Skeletal muscle tissue (tissue), 4 donors: ENCODE data around the gene RILPL2. TPM values are rescaled to one million over a fixed set of nuclear protein-coding genes. Genes with fewer than 3 reads are reported as not detected.
A peak's percentile ranks its signal among the peaks of the same experiment; 100 is the strongest.
"Not testable (repeated sequence)": the region's sequence is repeated elsewhere in the genome, so short reads cannot be mapped to it uniquely, and the experiment has no call there.

ENCODE experiments used
- H3K27ac ChIP-seq: one replicate; pipeline ENCODE4 v1.7.0; 2013; ENCODE audit warnings: mild to moderate bottlenecking, low read depth, low read length, inconsistent platforms
- H3K27me3 ChIP-seq, 3 donors: one replicate each; pipeline ENCODE4 v1.7.0; 2013; ENCODE audit warnings: low read length in 3 of 3; ENCODE audit not compliant: control insufficient read depth in 3 of 3, insufficient read depth in 3 of 3
- H3K36me3 ChIP-seq, 3 donors: one replicate each; pipeline ENCODE4 v1.7.0; 2013; ENCODE audit warnings: low read length in 3 of 3; ENCODE audit not compliant: control insufficient read depth in 3 of 3, insufficient read depth in 3 of 3
- H3K4me1 ChIP-seq, 3 donors: one replicate each; pipeline ENCODE4 v1.7.0; 2013; ENCODE audit warnings: low read length in 3 of 3, mild to moderate bottlenecking in 3 of 3; ENCODE audit not compliant: control insufficient read depth in 3 of 3, insufficient read depth in 3 of 3
- H3K4me3 ChIP-seq, 3 donors: one replicate each; pipeline ENCODE4 v1.7.0; 2013; ENCODE audit warnings: low read length in 3 of 3
- H3K9ac ChIP-seq, 3 donors: one replicate each; pipeline ENCODE4 v1.7.0; 2013; ENCODE audit warnings: low read length in 3 of 3, mild to moderate bottlenecking in 3 of 3, moderate library complexity in 2 of 3, low read depth in 1 of 3
- H3K9me3 ChIP-seq, 3 donors: one replicate each; pipeline ENCODE4 v1.7.0; 2013; ENCODE audit warnings: low read length in 3 of 3; ENCODE audit not compliant: control insufficient read depth in 3 of 3
- total RNA-seq: library from RNA; depleted of rRNA; stranded (reverse); fragments of >200 nt; gene quantifications from one replicate; pipeline ENCODE4 v1.2.3, GENCODE V29; 2014
- donor health status: Osteomylitis.

RILPL2 gene
- total RNA-seq: 1.0 TPM

- H3K9me3 ChIP-seq: no peaks in the 10 kb centered on the region
- H3K4me1 ChIP-seq: peaks cover 8 to 17% (median 10%) of the 10 kb centered on the region in 3 donors
- peak within 1 kb of the TSS; percentile 58 for H3K27ac ChIP-seq
- no peaks in the 10 kb centered on the region for H3K36me3 ChIP-seq
- H3K27me3 ChIP-seq: no peaks in the 10 kb centered on the region
- peak within 1 kb of the TSS; percentile 80 to 92 (median 91) for H3K4me3 ChIP-seq
- H3K9ac ChIP-seq: peak within 1 kb of the TSS; percentile 81 to 88 (median 85)
These were observed at the start of gene RILPL2 for GRCh38 chr12:123436017-123436964. RILPL2 (minus strand) TSS chr12:123436684; CDS start chr12:123436420, 264 bp downstream.

GRCh38 chr12:123485756-123486155 is 49.3 kb upstream of the RILPL2 start:
- H3K4me3 ChIP-seq: no peak overlapping the region
- no peaks in the 10 kb centered on the region for H3K9me3 ChIP-seq
- peaks cover 0 to 17% (median 6%) of the 10 kb centered on the region in 3 donors for H3K4me1 ChIP-seq
- no peaks in the 10 kb centered on the region for H3K27me3 ChIP-seq
- H3K9ac ChIP-seq: peak overlapping the region in 1 of 3 donors; percentile 10
- H3K27ac ChIP-seq: peak overlapping the region; percentile 9
- H3K36me3 ChIP-seq: peaks cover 0 to 25% (median 19%) of the 10 kb centered on the region in 3 donors

GRCh38 chr12:123483602-123484248 is 47.2 kb upstream of the RILPL2 start:
- H3K27me3 ChIP-seq: no peaks in the 10 kb centered on the region
- H3K4me3 ChIP-seq: no peak overlapping the region
- no peaks in the 10 kb centered on the region for H3K9me3 ChIP-seq
- peaks cover 15 to 32% (median 21%) of the 10 kb centered on the region in 3 donors for H3K4me1 ChIP-seq
- no peak overlapping the region for H3K27ac ChIP-seq
- H3K36me3 ChIP-seq: peaks cover 0 to 27% (median 21%) of the 10 kb centered on the region in 3 donors
- H3K9ac ChIP-seq: no peak overlapping the region

GRCh38 chr12:123482876-123483275 is 46.4 kb upstream of the RILPL2 start:
- peaks cover 0 to 27% (median 21%) of the 10 kb centered on the region in 3 donors for H3K36me3 ChIP-seq
- H3K9ac ChIP-seq: no peak overlapping the region
- H3K9me3 ChIP-seq: no peaks in the 10 kb centered on the region
- no peak overlapping the region for H3K27ac ChIP-seq
- peaks cover 15 to 37% (median 26%) of the 10 kb centered on the region in 3 donors for H3K4me1 ChIP-seq
- no peaks in the 10 kb centered on the region for H3K27me3 ChIP-seq
- H3K4me3 ChIP-seq: no peak overlapping the region

GRCh38 chr12:123481251-123481650 is 44.8 kb upstream of the RILPL2 start:
- not testable (repeated sequence) for H3K27me3 ChIP-seq, H3K9me3 ChIP-seq, H3K4me3 ChIP-seq, H3K9ac ChIP-seq
- Histone ChIP-seq H3K27ac (peak overlapping the region; percentile 99), H3K36me3 (peaks cover 5 to 31% (median 22%) of the 10 kb centered on the region in 3 donors), H3K4me1 (peaks cover 15 to 50% (median 36%) of the 10 kb centered on the region in 3 donors)

- Histone ChIP-seq H3K9ac (peak overlapping the region; percentile 81 to 83 (median 82)), H3K27ac (peak overlapping the region; percentile 99), H3K4me1 (peaks cover 25 to 54% (median 43%) of the 10 kb centered on the region in 3 donors)
These were observed 43.1 kb upstream of the RILPL2 start for GRCh38 chr12:123479442-123480180.

GRCh38 chr12:123478762-123479161 is 42.3 kb upstream of the RILPL2 start:
- H3K9ac ChIP-seq: peak overlapping the region; percentile 81 to 83 (median 82)
- H3K9me3 ChIP-seq: no peaks in the 10 kb centered on the region
- H3K27ac ChIP-seq: peak overlapping the region; percentile 99
- H3K36me3 ChIP-seq: peaks cover 5 to 20% (median 13%) of the 10 kb centered on the region in 3 donors
- no peaks in the 10 kb centered on the region for H3K27me3 ChIP-seq
- peaks cover 26 to 61% (median 52%) of the 10 kb centered on the region in 3 donors for H3K4me1 ChIP-seq
- peak overlapping the region; percentile 15 to 73 (median 63) for H3K4me3 ChIP-seq

More at GRCh38 chr12:123479442-123480180, 43.1 kb upstream of the RILPL2 start:
- Histone ChIP-seq H3K27me3 (no peaks in the 10 kb centered on the region), H3K36me3 (peaks cover 5 to 23% (median 20%) of the 10 kb centered on the region in 3 donors), H3K9me3 (no peaks in the 10 kb centered on the region), H3K4me3 (peak overlapping the region; percentile 15 to 73 (median 63))

GRCh38 chr12:123478069-123478468 is 41.6 kb upstream of the RILPL2 start:
- Histone ChIP-seq H3K36me3 (peaks cover 5 to 15% (median 11%) of the 10 kb centered on the region in 3 donors), H3K9ac (peak overlapping the region in 2 of 3 donors; percentile 67 to 74), H3K4me1 (peaks cover 26 to 59% (median 52%) of the 10 kb centered on the region in 3 donors), H3K27me3 (no peaks in the 10 kb centered on the region), H3K4me3 (no peak overlapping the region), H3K27ac (peak overlapping the region; percentile 99), H3K9me3 (no peaks in the 10 kb centered on the region)

GRCh38 chr12:123475246-123475703 is 38.8 kb upstream of the RILPL2 start:
- H3K4me1 ChIP-seq: peaks cover 26 to 69% (median 57%) of the 10 kb centered on the region in 3 donors
- peak overlapping the region; percentile 90 for H3K27ac ChIP-seq
- peaks cover 24 to 29% (median 26%) of the 10 kb centered on the region in 3 donors for H3K36me3 ChIP-seq
- no peaks in the 10 kb centered on the region for H3K9me3 ChIP-seq
- H3K9ac ChIP-seq: peak overlapping the region; percentile 40 to 74 (median 68)
- H3K4me3 ChIP-seq: peak overlapping the region in 1 of 3 donors; percentile 17
- no peaks in the 10 kb centered on the region for H3K27me3 ChIP-seq
